Brain pericyte (primary cell): ENCODE results near the gene DBNDD2.
A peak's percentile ranks its signal among the peaks of the same experiment; 100 is the strongest.

Source experiments
- DNase-seq: peaks from one replicate; pipeline ENCODE4 v3.0.0-alpha.2; 2012; ENCODE audit warnings: low read depth, low spot score

The DBNDD2 gene

GRCh38 chr20:45407783-45408645 is at the start of gene DBNDD2:
DBNDD2 (plus strand) TSS chr20:45408289; CDS start chr20:45408468, 179 bp downstream.
- no peak for DNase-seq

DNA sequence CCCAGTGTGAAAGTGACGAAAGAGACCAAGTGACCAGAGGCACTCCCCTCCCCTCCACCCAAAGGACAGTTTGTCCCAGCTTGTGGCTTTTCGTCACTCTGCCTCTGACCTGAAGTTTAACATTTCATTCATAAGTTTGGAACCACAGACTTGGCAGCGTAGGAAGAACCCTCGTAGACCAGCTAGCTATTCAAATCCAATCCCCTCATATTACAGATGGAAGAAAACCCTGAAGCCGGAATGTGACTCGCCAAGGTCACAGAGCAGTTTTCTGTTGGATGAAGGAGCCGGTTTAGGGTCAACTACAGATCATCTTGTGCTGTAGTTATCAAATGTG is 49.1 kb upstream of the DBNDD2 start:
- no peak for DNase-seq

- DNase-seq = no peak
Measured at GRCh38 chr20:45359406-45360148, 48.5 kb upstream of the DBNDD2 start.

GRCh38 chr20:45361793-45362192 is 46.3 kb upstream of the DBNDD2 start:
- DNase-seq = no peak

- DNase-seq = peak; percentile 95
Measured at GRCh38 chr20:45362804-45363610, 45.1 kb upstream of the DBNDD2 start, which contains the start of gene SYS1. SYS1 (plus strand) TSS chr20:45363156; CDS start chr20:45363532, 376 bp downstream.

GRCh38 chr20:45363611-45364492 is 44.2 kb upstream of the DBNDD2 start:
- DNase-seq = no peak

GRCh38 chr20:45365444-45365970 is 42.6 kb upstream of the DBNDD2 start:
- no peak for DNase-seq

- no peak for DNase-seq
Measured at GRCh38 chr20:45366192-45366591, 41.9 kb upstream of the DBNDD2 start.

GRCh38 chr20:45366631-45367030 is 41.5 kb upstream of the DBNDD2 start:
- no peak for DNase-seq

DNA sequence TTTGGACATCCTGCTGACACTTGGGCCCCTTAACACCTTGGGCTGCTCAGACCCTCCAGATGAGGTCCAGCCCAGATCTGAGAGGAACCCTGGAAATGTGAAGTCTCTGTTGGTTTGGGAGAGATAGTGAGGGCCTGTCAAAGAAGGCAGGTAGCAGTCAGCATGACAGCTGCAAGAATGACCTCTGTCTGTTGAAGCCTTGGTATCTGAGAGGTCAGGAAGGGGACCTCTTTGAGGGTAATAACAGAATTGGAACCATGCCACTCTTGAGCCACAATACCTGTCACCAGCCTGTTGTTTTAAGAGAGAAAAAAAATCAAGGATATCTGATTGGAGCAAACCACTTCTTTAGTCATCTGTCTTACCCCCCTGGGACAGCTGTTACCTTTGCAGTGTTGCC is 41.0 kb upstream of the DBNDD2 start:
- DNase-seq = no peak

GRCh38 chr20:45368221-45368980 is 39.7 kb upstream of the DBNDD2 start:
- DNase-seq = no peak

DNA sequence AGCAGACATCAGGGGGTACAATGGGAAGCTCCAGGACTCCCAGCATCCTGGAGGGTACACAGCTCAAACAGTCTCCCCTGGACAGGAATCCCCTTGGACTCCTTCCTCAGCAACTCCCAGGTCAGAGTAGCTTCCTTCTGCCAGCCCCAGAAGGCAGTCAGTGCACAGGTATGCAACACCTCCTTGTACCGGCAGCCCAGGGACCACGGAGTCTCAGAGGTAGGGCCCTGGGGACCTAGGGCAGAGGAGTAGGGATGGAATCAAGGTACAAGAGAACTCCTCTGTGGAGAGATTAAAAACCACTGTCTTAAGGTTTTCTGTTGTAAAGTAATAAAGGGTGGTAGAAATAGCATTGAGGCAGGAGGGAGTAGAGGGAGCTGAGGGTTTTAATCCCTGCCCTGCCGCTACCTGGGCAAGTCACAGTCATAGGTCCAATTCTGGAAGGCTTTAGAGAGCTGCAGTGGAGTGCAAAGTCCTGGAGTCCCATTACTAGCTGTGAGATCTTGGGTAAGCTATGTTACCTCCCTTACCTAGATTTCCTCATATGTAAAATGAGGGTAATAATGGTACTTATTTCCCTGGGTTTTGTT is 37.4 kb upstream of the DBNDD2 start:
- DNase-seq = no peak

GRCh38 chr20:45372241-45372640 is 35.8 kb upstream of the DBNDD2 start:
- DNase-seq = no peak

DNA sequence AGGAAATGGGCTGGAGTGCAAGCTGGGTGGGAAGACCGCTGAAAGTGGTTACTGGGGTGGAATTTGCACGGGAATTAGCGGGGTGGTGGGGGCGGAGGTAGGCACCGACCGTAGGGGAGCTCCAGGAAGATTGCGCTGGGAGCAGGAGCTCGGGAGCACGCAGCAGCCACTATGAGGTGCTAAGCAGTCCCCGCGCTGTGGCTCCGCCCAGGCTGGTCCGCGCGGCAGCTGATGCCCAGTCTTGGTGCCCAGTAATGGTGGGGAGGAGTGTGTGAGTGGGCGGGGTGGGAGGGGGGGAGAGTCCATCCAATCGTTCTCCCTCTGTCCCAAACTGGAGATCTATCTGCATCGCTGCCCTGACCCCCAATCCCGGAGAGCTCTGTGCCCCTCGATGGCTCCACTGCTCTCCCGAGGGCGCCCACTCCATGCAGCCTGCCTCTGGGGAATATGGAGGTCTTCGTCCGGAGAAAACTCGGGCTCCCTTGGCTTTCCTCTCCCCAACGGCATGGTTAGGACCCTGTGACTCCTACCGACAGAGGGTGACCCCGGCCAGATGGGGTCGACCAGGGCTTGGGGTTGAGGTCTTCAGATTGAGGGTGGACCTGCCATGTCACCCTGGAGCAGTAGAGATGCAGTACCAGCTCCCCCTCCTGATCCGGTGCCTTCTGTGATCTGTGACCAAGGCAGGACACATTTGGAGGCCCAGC is 35.3 kb upstream of the DBNDD2 start:
- DNase-seq = no peak

DNA sequence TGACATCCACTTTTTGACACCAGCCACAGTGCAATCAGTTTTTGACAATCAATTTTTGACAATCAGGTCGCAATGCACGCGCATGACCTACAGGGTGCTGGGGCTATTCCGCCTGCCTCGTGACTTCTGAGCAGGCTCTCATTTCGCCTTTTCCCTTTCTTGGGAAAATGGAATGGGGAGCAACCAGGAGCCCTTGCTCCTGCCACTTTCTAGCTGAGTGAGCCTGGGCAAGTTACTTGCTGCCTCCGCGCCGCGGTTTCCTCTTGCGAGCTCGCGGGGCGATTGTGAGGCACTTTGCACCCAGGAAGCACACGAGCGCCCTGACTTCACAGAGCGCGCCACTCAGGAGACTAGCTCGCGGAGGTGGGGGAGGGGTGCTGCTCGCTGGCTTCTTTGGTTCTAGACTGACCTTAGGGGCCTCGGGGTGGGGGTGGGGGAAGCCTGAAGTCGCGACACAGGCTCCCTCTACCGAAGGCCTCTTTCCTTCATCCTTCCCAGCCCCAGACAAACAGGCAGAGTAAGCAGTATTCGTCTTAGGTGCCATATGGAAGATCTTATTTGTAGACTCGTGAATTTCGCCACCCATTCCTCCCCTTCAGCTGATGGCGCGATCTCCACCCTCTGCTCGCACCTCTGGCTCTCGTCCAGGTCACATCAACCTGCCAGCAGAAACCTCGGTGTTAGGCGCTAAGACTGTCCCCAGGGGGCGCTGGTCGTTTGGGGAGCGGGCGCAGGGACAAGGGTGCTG is 34.6 kb upstream of the DBNDD2 start:
- DNase-seq = no peak

DNA sequence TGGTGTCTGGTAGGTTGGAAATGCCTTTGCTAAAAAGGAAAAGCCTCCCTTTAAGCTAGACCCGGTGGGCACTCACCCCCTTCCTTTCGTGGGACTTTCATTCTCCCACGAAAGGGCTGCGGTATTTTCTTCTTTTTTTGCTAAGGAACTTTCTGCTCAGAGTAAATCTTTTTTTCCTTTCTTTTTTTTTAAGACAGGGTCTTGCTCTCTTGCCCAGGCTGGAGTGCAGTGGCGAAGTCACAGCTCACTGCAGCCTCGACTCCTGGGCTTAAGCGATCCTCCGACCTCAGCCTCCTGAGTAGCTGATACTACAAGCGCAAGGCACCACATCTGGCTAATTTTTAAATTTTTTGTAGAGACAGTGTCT is 34.0 kb upstream of the DBNDD2 start:
- no peak for DNase-seq

- no peak for DNase-seq
Measured at GRCh38 chr20:45374966-45375365, 33.1 kb upstream of the DBNDD2 start.

DNA sequence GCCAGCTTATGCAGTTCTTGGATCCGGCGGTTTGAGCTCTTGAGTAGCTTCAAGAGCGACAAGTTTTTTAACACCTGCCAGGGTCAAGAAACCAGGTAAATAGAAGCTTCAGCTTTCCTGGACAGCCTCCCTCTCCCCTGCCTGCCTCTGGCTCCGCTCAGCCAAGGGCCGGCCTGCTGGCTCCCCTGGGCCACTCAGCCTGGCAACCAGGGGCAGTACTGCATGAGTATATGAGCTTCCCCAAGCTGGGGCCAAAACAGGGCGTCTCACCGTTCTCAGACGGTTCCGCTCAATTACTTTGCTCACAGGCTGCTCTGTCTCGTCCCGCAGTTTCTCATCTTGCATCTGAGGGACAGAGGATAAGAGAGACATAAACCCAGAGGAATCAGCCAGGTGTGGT is 30.8 kb upstream of the DBNDD2 start:
- DNase-seq = no peak
